Central memory CD8-positive, alpha-beta T cell (primary cell): ENCODE measurements around the gene PPP1R3A.

ENCODE experiments used
- ATAC-seq: fragments of 150-1000 bp; cut with Tn5 transposase; replicated peaks from 2 replicates; pipeline ENCODE4 v1.10.0; 2022; ENCODE audit warnings: mild to moderate bottlenecking, moderate FRiP score, moderate number of reproducible peaks; ENCODE audit not compliant: poor library complexity, severe bottlenecking; ENCODE audit errors: extremely low read depth
- DNase-seq, 2 donors: peaks; one replicate each; pipeline ENCODE4 v3.0.0; 2021; ENCODE audit warnings: low spot score in 2 of 2
- H3K27ac Mint-ChIP-seq: one replicate; pipeline ENCODE4 v1.8.0; 2022; ENCODE audit warnings: low read depth, mild to moderate bottlenecking, moderate library complexity, mixed read lengths
- H3K27me3 Mint-ChIP-seq: one replicate; pipeline ENCODE4 v1.8.0; 2022; ENCODE audit warnings: mixed read lengths
- H3K36me3 Mint-ChIP-seq: one replicate; pipeline ENCODE4 v1.8.0; 2022; ENCODE audit warnings: mild to moderate bottlenecking, moderate library complexity, mixed read lengths; ENCODE audit not compliant: insufficient read depth
- H3K4me1 Mint-ChIP-seq: one replicate; pipeline ENCODE4 v1.8.0; 2022; ENCODE audit warnings: mixed read lengths
- H3K4me3 Mint-ChIP-seq: one replicate; pipeline ENCODE4 v1.8.0; 2022; ENCODE audit warnings: mild to moderate bottlenecking, moderate library complexity, mixed read lengths
- H3K9me3 Mint-ChIP-seq: one replicate; pipeline ENCODE4 v1.8.0; 2022; ENCODE audit warnings: mixed read lengths

PPP1R3A gene

DNA sequence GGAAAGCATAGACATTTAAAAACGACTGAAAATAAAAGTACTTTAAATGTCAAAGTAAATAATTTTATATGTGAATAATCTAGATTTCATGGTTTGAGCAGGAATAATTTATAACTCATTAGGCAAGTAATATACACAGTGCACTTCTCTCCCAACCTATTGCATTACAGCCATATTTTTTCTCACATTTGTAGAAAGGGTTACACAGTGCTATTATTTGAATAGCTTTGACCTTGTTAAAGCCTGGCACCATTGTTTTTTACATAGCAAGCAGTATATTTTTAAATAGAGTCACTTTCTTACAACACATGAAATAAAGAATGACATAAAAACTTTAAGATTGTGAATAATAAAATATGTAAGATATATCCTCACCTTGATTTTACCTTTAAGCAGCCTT is 969 bp downstream of the PPP1R3A start:
- no peak for DNase-seq
- Mint-ChIP-seq H3K27me3 (no peaks in the 10 kb centered on the region), H3K4me1 (no peaks in the 10 kb centered on the region), H3K4me3 (no peak overlapping the region), H3K36me3 (no peaks in the 10 kb centered on the region), H3K27ac (no peak overlapping the region), H3K9me3 (no peaks in the 10 kb centered on the region)
- no peak for ATAC-seq

DNA sequence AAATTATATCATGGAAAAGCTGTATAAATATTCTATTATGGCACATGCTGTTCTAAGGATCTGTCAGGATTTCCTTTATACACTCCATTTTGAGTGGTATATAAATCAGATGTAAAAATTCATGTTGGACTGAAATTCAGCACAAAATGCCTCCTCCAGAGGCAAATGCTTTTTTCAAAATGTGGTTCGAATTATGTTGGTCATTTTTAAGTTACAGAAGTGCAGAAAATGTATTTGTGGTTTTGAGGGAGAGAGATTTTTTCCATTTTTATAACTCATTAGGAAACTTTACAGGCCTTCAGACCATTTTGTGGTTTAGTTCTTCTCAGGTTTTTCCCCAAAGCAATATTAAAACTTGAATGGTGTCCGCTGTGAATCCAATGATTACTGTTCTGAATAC is 2.9 kb downstream of the PPP1R3A start:
- Mint-ChIP-seq H3K4me1 (no peaks in the 10 kb centered on the region), H3K4me3 (no peak overlapping the region), H3K36me3 (no peaks in the 10 kb centered on the region), H3K27ac (no peak overlapping the region), H3K9me3 (no peaks in the 10 kb centered on the region), H3K27me3 (no peaks in the 10 kb centered on the region)
- no peak for DNase-seq
- ATAC-seq = no peak

DNA sequence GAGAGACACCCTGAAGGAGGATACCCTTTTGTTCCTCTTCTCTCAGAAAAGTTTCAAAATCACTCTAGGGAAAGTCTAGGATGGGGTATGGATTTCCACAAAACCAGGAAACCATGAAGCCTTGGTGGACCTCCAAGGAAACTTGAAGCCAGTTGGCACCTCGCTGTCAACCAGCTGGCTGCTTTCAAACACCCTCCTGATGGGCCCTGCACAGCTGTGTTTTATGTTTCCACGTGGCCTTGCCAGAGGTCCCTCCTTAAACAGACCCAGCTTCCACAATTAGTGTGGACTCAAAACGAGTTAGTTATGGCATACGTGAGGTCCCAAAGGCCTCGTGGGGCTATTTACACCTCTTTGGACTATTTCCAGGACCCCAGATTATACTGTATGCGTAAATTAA is 5.9 kb downstream of the PPP1R3A start:
- Mint-ChIP-seq H3K27ac (no peak overlapping the region), H3K4me3 (no peak overlapping the region), H3K9me3 (peaks cover 5% of the 10 kb centered on the region), H3K36me3 (no peaks in the 10 kb centered on the region), H3K27me3 (no peaks in the 10 kb centered on the region), H3K4me1 (no peaks in the 10 kb centered on the region)
- DNase-seq (no peak), ATAC-seq (no peak)

DNA sequence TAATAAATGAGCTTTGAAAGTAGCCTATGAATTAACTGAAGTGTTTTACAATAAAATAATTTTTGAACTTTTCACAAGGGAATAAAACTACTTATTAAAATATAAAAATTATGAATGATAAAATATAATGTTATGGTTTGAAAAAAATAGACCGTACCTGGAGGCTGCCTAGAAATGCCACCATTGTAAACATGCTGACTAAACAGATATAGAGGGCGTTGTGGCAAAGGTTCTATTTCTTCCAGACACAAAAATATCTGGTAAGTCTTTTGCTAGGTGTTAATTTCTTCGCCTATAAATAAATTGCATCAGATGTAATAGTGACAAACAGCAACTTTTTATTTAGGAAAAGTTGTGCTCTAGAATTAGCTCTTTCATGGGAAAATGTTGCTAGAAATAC is 11.2 kb downstream of the PPP1R3A start:
- no peak overlapping the region for H3K4me3 Mint-ChIP-seq
- DNase-seq = no peak
- H3K36me3 Mint-ChIP-seq = peaks cover 2% of the 10 kb centered on the region
- peaks cover 5% of the 10 kb centered on the region for H3K9me3 Mint-ChIP-seq
- no peak for ATAC-seq
- H3K27ac Mint-ChIP-seq = no peak overlapping the region
- no peaks in the 10 kb centered on the region for H3K27me3 Mint-ChIP-seq
- H3K4me1 Mint-ChIP-seq = no peaks in the 10 kb centered on the region

DNA sequence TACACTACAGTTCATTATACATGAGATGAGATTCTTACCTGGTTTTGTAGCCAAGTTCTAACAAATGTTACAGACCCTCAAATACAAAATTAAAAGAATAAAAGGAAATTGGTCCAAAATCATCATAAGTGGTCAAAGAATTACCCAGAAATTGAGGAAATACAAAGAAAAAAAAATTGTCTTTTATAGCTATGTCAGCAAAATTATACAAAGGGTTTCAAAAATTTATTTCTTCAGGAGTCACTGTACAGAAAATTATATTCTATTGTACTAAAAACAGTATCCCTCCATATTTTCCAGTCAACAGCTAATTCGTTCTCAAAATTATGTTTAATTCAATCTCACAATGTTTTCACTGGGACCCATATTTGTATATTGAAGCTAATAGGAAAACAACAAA is 14.3 kb downstream of the PPP1R3A start:
- ATAC-seq (no peak), DNase-seq (no peak)
- Mint-ChIP-seq H3K27me3 (no peaks in the 10 kb centered on the region), H3K4me3 (no peak overlapping the region), H3K36me3 (peaks cover 2% of the 10 kb centered on the region), H3K4me1 (no peaks in the 10 kb centered on the region), H3K9me3 (peaks cover under 1% of the 10 kb centered on the region), H3K27ac (no peak overlapping the region)

DNA sequence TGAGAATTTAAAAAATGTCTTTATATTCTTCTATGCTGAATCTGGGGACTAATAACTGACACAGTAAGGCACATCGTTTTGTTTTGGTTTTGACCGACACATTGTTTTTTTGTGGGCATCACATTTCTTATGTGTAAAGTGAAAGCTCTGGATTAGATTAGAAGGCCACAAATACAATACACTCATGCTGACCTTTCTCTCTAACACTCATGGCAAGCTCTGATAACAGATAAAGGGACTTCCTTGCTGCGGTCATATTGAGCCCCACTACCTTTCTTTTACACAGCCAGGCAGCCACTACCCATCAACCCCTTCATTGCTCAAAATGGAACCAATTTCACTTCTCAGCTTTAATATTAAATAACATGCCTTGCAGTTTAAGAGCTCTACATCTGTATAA is 26.0 kb downstream of the PPP1R3A start:
- DNase-seq (no peak), ATAC-seq (no peak)
- H3K9me3 Mint-ChIP-seq = no peaks in the 10 kb centered on the region
- no peaks in the 10 kb centered on the region for H3K27me3 Mint-ChIP-seq
- no peaks in the 10 kb centered on the region for H3K36me3 Mint-ChIP-seq
- H3K4me3 Mint-ChIP-seq = no peak overlapping the region
- no peak overlapping the region for H3K27ac Mint-ChIP-seq
- H3K4me1 Mint-ChIP-seq = no peaks in the 10 kb centered on the region

DNA sequence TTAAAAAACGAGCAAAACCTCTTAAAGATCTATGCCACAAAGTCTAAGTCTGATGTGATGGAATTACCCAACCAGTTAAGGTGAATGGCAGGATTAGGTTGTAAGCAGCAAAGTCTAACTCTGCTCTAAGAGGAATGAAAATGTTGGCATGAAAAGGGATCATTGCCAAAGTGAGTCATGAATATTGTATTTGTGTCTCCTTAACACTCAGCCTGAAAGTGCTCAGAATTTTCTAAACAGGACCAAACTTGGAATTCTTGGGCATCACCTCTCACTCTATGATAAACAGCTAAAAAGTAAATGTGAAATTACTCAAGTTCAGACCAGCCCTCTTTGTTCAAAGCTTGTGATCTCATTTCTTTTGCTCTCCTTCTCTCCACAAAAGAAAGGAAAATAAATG is 27.0 kb downstream of the PPP1R3A start:
- H3K27ac Mint-ChIP-seq = no peak overlapping the region
- H3K36me3 Mint-ChIP-seq = no peaks in the 10 kb centered on the region
- no peaks in the 10 kb centered on the region for H3K27me3 Mint-ChIP-seq
- no peak overlapping the region for H3K4me3 Mint-ChIP-seq
- no peak for ATAC-seq
- DNase-seq = no peak
- H3K9me3 Mint-ChIP-seq = no peaks in the 10 kb centered on the region
- H3K4me1 Mint-ChIP-seq = no peaks in the 10 kb centered on the region

DNA sequence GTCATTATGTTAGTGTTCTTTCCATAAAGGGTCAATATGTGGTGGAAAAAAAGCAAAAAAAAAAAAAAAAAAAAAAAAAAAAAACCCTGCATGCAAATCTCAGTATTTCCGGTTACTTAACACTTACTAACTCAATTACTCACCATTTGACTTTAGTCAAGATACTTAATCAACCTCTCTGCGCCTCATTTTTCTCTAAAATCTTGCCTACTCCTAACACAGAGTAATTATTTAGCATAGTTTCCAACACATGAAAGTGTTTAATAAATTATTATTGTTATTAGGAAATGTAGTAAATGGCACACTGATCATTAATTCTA is 27.8 kb downstream of the PPP1R3A start:
- Mint-ChIP-seq H3K4me3 (no peak overlapping the region), H3K27me3 (no peaks in the 10 kb centered on the region), H3K4me1 (no peaks in the 10 kb centered on the region), H3K9me3 (no peaks in the 10 kb centered on the region), H3K27ac (no peak overlapping the region), H3K36me3 (no peaks in the 10 kb centered on the region)
- no peak for ATAC-seq
- no peak for DNase-seq

DNA sequence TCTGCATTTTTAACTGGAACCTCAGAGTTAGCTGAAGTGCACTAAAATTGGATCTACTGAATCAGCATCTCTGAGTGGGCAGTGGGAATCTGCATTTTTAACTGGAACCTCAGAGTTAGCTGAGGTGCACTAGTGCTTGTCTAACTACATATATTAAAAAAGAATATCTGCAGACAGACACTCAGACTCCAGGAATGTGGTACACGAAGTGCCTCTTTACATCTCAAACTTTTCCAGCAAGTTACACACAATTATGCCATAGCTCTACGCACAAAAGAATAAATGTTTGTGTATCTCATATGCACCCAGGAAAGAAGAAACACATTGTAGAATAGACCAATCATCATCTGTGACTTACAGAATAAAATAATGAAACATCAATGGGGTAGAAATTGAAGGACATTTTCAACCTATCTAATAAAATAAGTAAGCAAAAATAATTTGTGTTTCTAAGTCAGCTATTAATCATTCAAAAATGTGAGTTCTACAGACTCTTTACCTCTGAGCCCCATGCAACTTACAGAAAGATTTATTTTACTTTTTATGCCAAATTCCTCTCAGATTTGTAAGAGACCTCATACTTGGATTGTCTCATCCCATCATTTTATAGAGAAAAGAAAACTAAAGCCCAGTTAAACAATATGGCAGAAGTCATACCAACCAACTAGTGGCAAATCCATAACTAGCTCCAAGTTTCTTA is 28.3 kb downstream of the PPP1R3A start:
- H3K36me3 Mint-ChIP-seq = no peaks in the 10 kb centered on the region
- DNase-seq = no peak
- H3K4me1 Mint-ChIP-seq = no peaks in the 10 kb centered on the region
- no peak overlapping the region for H3K4me3 Mint-ChIP-seq
- H3K27me3 Mint-ChIP-seq = no peaks in the 10 kb centered on the region
- H3K9me3 Mint-ChIP-seq = no peaks in the 10 kb centered on the region
- no peak overlapping the region for H3K27ac Mint-ChIP-seq
- no peak for ATAC-seq

DNA sequence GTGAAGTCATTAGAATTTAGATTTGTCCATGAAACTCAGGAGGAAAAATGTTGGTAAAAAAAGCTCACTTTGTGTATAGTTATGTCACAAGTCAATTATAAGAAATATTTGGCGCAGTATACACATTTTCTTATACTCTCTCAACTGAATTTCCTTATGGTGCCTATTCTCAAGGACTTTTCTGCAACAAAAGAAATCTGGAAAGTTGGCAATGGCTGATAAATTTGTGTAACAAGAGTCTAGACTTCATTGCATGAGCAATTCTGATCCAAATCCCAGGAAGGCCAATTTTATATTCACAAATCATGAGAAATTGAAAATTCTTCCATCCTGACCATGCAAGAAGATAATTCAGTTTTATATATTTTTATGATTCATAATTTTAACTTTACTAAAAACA is 35.7 kb downstream of the PPP1R3A start:
- peaks cover 18% of the 10 kb centered on the region for H3K9me3 Mint-ChIP-seq
- H3K27me3 Mint-ChIP-seq = no peaks in the 10 kb centered on the region
- no peaks in the 10 kb centered on the region for H3K4me1 Mint-ChIP-seq
- no peak overlapping the region for H3K4me3 Mint-ChIP-seq
- no peak for DNase-seq
- no peak overlapping the region for H3K27ac Mint-ChIP-seq
- H3K36me3 Mint-ChIP-seq = no peaks in the 10 kb centered on the region
- no peak for ATAC-seq

DNA sequence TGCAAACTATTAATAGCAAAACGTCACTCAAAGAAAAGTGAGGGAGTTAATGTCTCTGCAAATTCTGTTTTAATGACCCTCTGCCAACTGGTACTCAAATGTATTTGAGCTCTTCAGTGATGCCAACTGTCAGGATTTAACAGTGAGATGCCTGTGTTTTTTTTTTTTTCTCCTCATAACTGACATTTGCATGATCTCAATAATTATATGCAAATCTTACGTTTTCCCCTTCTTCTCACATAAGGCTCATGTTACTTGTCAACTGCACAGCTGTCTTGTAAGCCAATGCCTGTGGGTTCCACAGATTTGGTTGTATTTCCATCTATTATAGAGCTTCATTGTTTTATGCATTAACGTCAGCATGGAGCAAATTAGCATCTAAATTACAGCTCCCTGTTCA is 38.2 kb downstream of the PPP1R3A start:
- DNase-seq (no peak), ATAC-seq (no peak)
- Mint-ChIP-seq H3K4me1 (no peaks in the 10 kb centered on the region), H3K9me3 (peaks cover 18% of the 10 kb centered on the region), H3K4me3 (no peak overlapping the region), H3K27me3 (no peaks in the 10 kb centered on the region), H3K36me3 (no peaks in the 10 kb centered on the region), H3K27ac (no peak overlapping the region)

DNA sequence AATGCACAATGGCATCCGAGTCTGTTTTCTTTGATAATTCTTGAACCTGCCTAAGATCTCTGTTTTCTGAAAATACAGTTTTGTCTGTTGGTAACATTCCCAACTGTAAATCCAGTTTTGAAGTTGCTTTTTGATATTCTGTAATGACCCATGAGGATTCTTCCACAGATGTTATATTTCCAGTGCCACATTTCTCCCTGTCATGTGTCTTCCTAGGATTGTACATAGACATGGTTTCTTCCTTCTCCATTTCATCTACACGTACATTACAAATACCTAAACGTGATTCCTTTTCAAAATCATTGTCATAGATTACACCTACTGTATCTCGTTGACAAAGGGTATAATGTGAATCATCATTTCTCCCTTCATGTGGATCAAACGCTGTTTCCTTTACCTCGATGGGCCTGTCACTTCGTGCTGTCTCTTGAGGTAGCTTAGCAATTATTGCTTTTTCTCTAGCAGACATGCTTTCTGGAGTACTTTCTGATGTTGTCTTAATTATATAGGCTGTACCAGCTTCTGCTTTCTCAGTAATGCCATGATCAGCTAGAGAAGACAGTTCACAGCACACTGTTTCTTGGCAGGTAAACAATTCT is 40.3 kb downstream of the PPP1R3A start:
- H3K27me3 Mint-ChIP-seq = no peaks in the 10 kb centered on the region
- H3K4me3 Mint-ChIP-seq = no peak overlapping the region

DNA sequence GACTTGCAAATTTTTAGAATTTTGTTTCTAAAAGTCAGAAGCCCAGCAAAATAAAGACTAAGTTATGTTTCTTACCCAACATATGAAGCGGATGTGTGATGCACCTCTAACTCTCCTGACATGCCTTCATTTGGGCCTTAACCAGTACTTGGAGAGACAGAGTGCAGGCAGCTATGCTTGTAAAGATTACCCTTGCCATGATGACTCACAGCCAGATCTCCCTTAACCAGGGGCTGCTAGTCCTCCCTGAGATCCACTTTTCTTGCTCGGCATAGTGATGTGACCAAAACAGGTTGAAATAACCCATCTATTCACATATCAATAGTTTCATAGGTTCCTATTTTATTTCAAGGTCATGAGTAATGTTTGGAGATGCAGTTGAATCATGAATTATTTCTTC is 43.6 kb downstream of the PPP1R3A start:
- Mint-ChIP-seq H3K9me3 (peaks cover 12% of the 10 kb centered on the region), H3K27ac (no peak overlapping the region), H3K4me3 (no peak overlapping the region), H3K4me1 (no peaks in the 10 kb centered on the region), H3K36me3 (no peaks in the 10 kb centered on the region), H3K27me3 (no peaks in the 10 kb centered on the region)
- DNase-seq (no peak), ATAC-seq (no peak)

More for the DNA sequence above, 40.3 kb downstream of the PPP1R3A start:
- peaks cover 12% of the 10 kb centered on the region for H3K9me3 Mint-ChIP-seq
- H3K27ac Mint-ChIP-seq = no peak overlapping the region
- H3K4me1 Mint-ChIP-seq = no peaks in the 10 kb centered on the region
- no peak for ATAC-seq
- H3K36me3 Mint-ChIP-seq = no peaks in the 10 kb centered on the region
- no peak for DNase-seq
